ENCODE results near the gene MPPED2.

The MPPED2 gene

GRCh38 chr11:30487200-30487898, 98.8 kb downstream of the MPPED2 start:
- no peak for DNase-seq (ENCODE audit: low read depth in 2 of 2)

- DNase-seq (ENCODE audit: low read depth in 2 of 2) = no peak
Observed at GRCh38 chr11:30485756-30486155, 100.4 kb downstream of the MPPED2 start.

GRCh38 chr11:30485222-30485621, 100.9 kb downstream of the MPPED2 start:
- no peak for DNase-seq (ENCODE audit: low read depth in 2 of 2)

GRCh38 chr11:30483056-30483455, 103.1 kb downstream of the MPPED2 start:
- no peak for DNase-seq (ENCODE audit: low read depth in 2 of 2)

- no peak for DNase-seq (ENCODE audit: low read depth in 2 of 2)
Observed at GRCh38 chr11:30481796-30482195, 104.4 kb downstream of the MPPED2 start.

- DNase-seq (ENCODE audit: low read depth in 2 of 2) = no peak
Observed at GRCh38 chr11:30481330-30481729, 104.8 kb downstream of the MPPED2 start.

- DNase-seq (ENCODE audit: low read depth in 2 of 2) = no peak
Observed at GRCh38 chr11:30479899-30480298, 106.3 kb downstream of the MPPED2 start.

GRCh38 chr11:30478923-30479322, 107.2 kb downstream of the MPPED2 start:
- DNase-seq (ENCODE audit: low read depth in 2 of 2) = no peak

GRCh38 chr11:30477061-30477460, 109.1 kb downstream of the MPPED2 start:
- DNase-seq (ENCODE audit: low read depth in 2 of 2) = no peak

- DNase-seq (ENCODE audit: low read depth in 2 of 2) = no peak
Observed at GRCh38 chr11:30474151-30474954, 111.8 kb downstream of the MPPED2 start.

GRCh38 chr11:30471244-30471643, 114.9 kb downstream of the MPPED2 start:
- DNase-seq (ENCODE audit: low read depth in 2 of 2) = no peak

- DNase-seq (ENCODE audit: low read depth in 2 of 2) = no peak
Observed at GRCh38 chr11:30468881-30469280, 117.3 kb downstream of the MPPED2 start.

GRCh38 chr11:30467176-30467575, 119.0 kb downstream of the MPPED2 start:
- no peak for DNase-seq (ENCODE audit: low read depth in 2 of 2)

- no peak for DNase-seq (ENCODE audit: low read depth in 2 of 2)
Observed at GRCh38 chr11:30465623-30466022, 120.5 kb downstream of the MPPED2 start.

GRCh38 chr11:30465192-30465591, 121.0 kb downstream of the MPPED2 start:
- no peak for DNase-seq (ENCODE audit: low read depth in 2 of 2)

- DNase-seq (ENCODE audit: low read depth in 2 of 2) = no peak
Observed at GRCh38 chr11:30463266-30463665, 122.9 kb downstream of the MPPED2 start.

- DNase-seq (ENCODE audit: low read depth in 2 of 2) = no peak
Observed at GRCh38 chr11:30462421-30462820, 123.7 kb downstream of the MPPED2 start.

GRCh38 chr11:30459821-30460220, 126.3 kb downstream of the MPPED2 start:
- DNase-seq (ENCODE audit: low read depth in 2 of 2) = no peak

GRCh38 chr11:30459306-30459705, 126.8 kb downstream of the MPPED2 start:
- no peak for DNase-seq (ENCODE audit: low read depth in 2 of 2)

- DNase-seq (ENCODE audit: low read depth in 2 of 2) = no peak
Observed at GRCh38 chr11:30458541-30458940, 127.6 kb downstream of the MPPED2 start.

- DNase-seq (ENCODE audit: low read depth in 2 of 2) = no peak
Observed at GRCh38 chr11:30457087-30457486, 129.1 kb downstream of the MPPED2 start.

GRCh38 chr11:30455025-30455424, 131.1 kb downstream of the MPPED2 start:
- DNase-seq (ENCODE audit: low read depth in 2 of 2) = no peak

GRCh38 chr11:30454541-30454940, 131.6 kb downstream of the MPPED2 start:
- DNase-seq (ENCODE audit: low read depth in 2 of 2) = no peak

Measured in activated CD4-positive, alpha-beta T cell treated with anti-CD3 and anti-CD28 coated beads for 24 hours (primary cell).